Raji (cell line): ENCODE results near the gene ATF3.

Source experiments
- POLR2A ChIP-seq: IDR thresholded peaks from 2 replicates; pipeline ENCODE4 v1.6.1; 2011; ENCODE audit warnings: low read depth, low read length, control low read depth; ENCODE audit not compliant: insufficient read depth

ATF3 gene

GRCh38 chr1:212600071-212600915 lies 8.3 kb upstream of the ATF3 start:
- TF ChIP-seq POLR2A = no peak

- TF ChIP-seq POLR2A = no peak
Measured at GRCh38 chr1:212600980-212601379, 7.6 kb upstream of the ATF3 start.

- no peak for TF ChIP-seq POLR2A
Measured at GRCh38 chr1:212601524-212601923, 7.0 kb upstream of the ATF3 start.

- TF ChIP-seq POLR2A = no peak
Measured at GRCh38 chr1:212605441-212606394, 2.8 kb upstream of the ATF3 start.

- no peak for TF ChIP-seq POLR2A
Measured at GRCh38 chr1:212606395-212607205, 2.0 kb upstream of the ATF3 start.

GRCh38 chr1:212607206-212607912 lies 1.2 kb upstream of the ATF3 start:
- TF ChIP-seq POLR2A = no peak

- TF ChIP-seq POLR2A = no peak
Measured at GRCh38 chr1:212607913-212608391, 609 bp upstream of the ATF3 start.

- no peak for TF ChIP-seq POLR2A
Measured at GRCh38 chr1:212608959-212609700, 569 bp downstream of the ATF3 start.

- TF ChIP-seq POLR2A = no peak
Measured at GRCh38 chr1:212609701-212610574, 1.4 kb downstream of the ATF3 start.

GRCh38 chr1:212610575-212610967 lies 2.0 kb downstream of the ATF3 start:
- no peak for TF ChIP-seq POLR2A

GRCh38 chr1:212611000-212611948 lies 2.7 kb downstream of the ATF3 start:
- TF ChIP-seq POLR2A = no peak

GRCh38 chr1:212612041-212612961 lies 3.7 kb downstream of the ATF3 start:
- no peak for TF ChIP-seq POLR2A
